Measurements from ENCODE around the gene DDX52. TPM values are rescaled to one million over a fixed set of nuclear protein-coding genes. Genes with fewer than 3 reads are reported as not detected.

DDX52 gene
- total RNA-seq, 1 donor from 2014 or later: 46.6 TPM

Other genes starting within 250 kb of the DDX52 start
- gene ACACA, start 236.6 kb downstream of the DDX52 start, total RNA-seq: 120 and 122 TPM in 2 replicates
- gene TADA2A, start 236.6 kb downstream of the DDX52 start, total RNA-seq: 43.2 and 46.7 TPM in 2 replicates
- 18.7 and 20.2 TPM in 2 replicates for gene DUSP14, start 153.6 kb downstream of the DDX52 start, total RNA-seq
- gene SYNRG, start 34.0 kb downstream of the DDX52 start, total RNA-seq: 44.1 and 45.3 TPM in 2 replicates
- gene HNF1B, start 101.6 kb upstream of the DDX52 start, total RNA-seq: 2.2 and 2.9 TPM in 2 replicates

Measured in activated CD4-positive, alpha-beta T cell treated with anti-CD3 and anti-CD28 coated beads, Interleukin-2, amount 10 ng/mL, durations not matched to agents 24 days and 14 days (primary cell).